H1 (cell line): ENCODE measurements around the gene WDR3. TPM values are rescaled to one million over a fixed set of nuclear protein-coding genes. Genes with fewer than 3 reads are reported as not detected.

Source experiments
- ASH2L ChIP-seq: fragments of 200-600, 300-600 bp; sonication (generic); IDR thresholded peaks from one replicate; pipeline ENCODE4 v1.7.1; 2017; ENCODE audit warnings: low read length
- ATF2 ChIP-seq: IDR thresholded peaks from 2 replicates; pipeline ENCODE4 v1.6.1; 2012; ENCODE audit warnings: low read length, inconsistent platforms
- CBX8 ChIP-seq: fragments of 300-800, 300-1000 bp; sonication (generic); IDR thresholded peaks from 2 replicates; pipeline ENCODE4 v1.7.1; 2016; ENCODE audit warnings: low read depth, low read length, borderline replicate concordance
- CTBP2 ChIP-seq: IDR thresholded peaks from 2 replicates; pipeline ENCODE4 v1.7.0; 2011; ENCODE audit warnings: borderline replicate concordance, mild to moderate bottlenecking, moderate library complexity, mixed read lengths, low read length; ENCODE audit not compliant: insufficient read depth, insufficient read length
- CTCF ChIP-seq, 3 experiments: IDR thresholded peaks; 1 replicate in 2 of 3; 2 replicates in 1 of 3; pipeline versions ENCODE4 v1.5.1 to v1.6.1; 2011; ENCODE audit warnings: low read length in 3 of 3, mild to moderate bottlenecking in 3 of 3, inconsistent platforms in 2 of 3, low read depth in 1 of 3, moderate library complexity in 1 of 3; ENCODE audit not compliant: insufficient read depth in 1 of 3; ENCODE audit errors: control extremely low read depth in 1 of 3
- FOSL1 ChIP-seq: IDR thresholded peaks from 2 replicates; pipeline ENCODE4 v1.6.1; 2011; ENCODE audit warnings: mild to moderate bottlenecking, low read depth, low read length, moderate library complexity; ENCODE audit not compliant: insufficient read depth
- GABPA ChIP-seq: IDR thresholded peaks from 2 replicates; pipeline ENCODE4 v1.6.1; 2011; ENCODE audit warnings: mild to moderate bottlenecking, low read length, moderate library complexity, borderline replicate concordance; ENCODE audit not compliant: insufficient read depth
- GTF2F1 ChIP-seq: IDR thresholded peaks from 2 replicates; pipeline ENCODE4 v1.6.1; 2012; ENCODE audit warnings: low read depth, low read length, improper control_type of control experiment, borderline replicate concordance
- JUND ChIP-seq: IDR thresholded peaks from 2 replicates; pipeline ENCODE4 v1.6.1; 2011; ENCODE audit warnings: mild to moderate bottlenecking, improper control_type of control experiment, low read length
- KDM4A ChIP-seq: IDR thresholded peaks from one replicate; pipeline ENCODE4 v1.7.1; 2012; ENCODE audit warnings: low read depth, mild to moderate bottlenecking, moderate library complexity, low read length, inconsistent platforms; ENCODE audit not compliant: severe bottlenecking
- PHF8 ChIP-seq: fragments of 200-600 bp; sonication (generic); conservative IDR thresholded peaks from 2 replicates; pipeline ENCODE4 v1.7.1; 2012; ENCODE audit warnings: low read depth, mild to moderate bottlenecking, inconsistent platforms, low read length, moderate library complexity
- POLR2A ChIP-seq, 2 experiments: IDR thresholded peaks; 1 replicate in 1 of 2; 2 replicates in 1 of 2; pipeline ENCODE4 v1.6.1; 2011; ENCODE audit warnings: low read depth in 2 of 2, low read length in 2 of 2, mild to moderate bottlenecking in 2 of 2; ENCODE audit errors: control extremely low read depth in 1 of 2
- SAP30 ChIP-seq: fragments of 300-600 bp; sonication (generic); IDR thresholded peaks from 2 replicates; pipeline ENCODE4 v1.7.1; 2012; ENCODE audit warnings: low read length, moderate library complexity, mild to moderate bottlenecking, inconsistent platforms; ENCODE audit not compliant: insufficient read depth, insufficient replicate concordance
- SIRT6 ChIP-seq: IDR thresholded peaks from one replicate; pipeline ENCODE4 v1.7.1; 2012; ENCODE audit warnings: low read length, inconsistent platforms
- SP2 ChIP-seq: IDR thresholded peaks from 2 replicates; pipeline ENCODE4 v1.6.1; 2012; ENCODE audit warnings: mild to moderate bottlenecking, low read length, inconsistent platforms
- SP4 ChIP-seq: IDR thresholded peaks from 2 replicates; pipeline ENCODE4 v1.6.1; 2012; ENCODE audit warnings: low read length, inconsistent platforms
- SRF ChIP-seq: IDR thresholded peaks from 2 replicates; pipeline ENCODE4 v1.6.1; 2011; ENCODE audit warnings: mild to moderate bottlenecking, low read depth, low read length, moderate library complexity
- TAF1 ChIP-seq: IDR thresholded peaks from 2 replicates; pipeline ENCODE4 v1.6.1; 2011; ENCODE audit warnings: mild to moderate bottlenecking, low read depth, low read length
- TEAD4 ChIP-seq: IDR thresholded peaks from 2 replicates; pipeline ENCODE4 v1.6.1; 2012; ENCODE audit warnings: low read depth, low read length, inconsistent platforms, mixed read lengths
- polyA plus RNA-seq, 7 experiments: library from polyadenylated mRNA; depleted of rRNA in 3 of 7; stranded (reverse) in 5 of 7; unstranded in 2 of 7; fragments of >200 nt in 5 of 7; fragments of 200-250 nt in 2 of 7; gene quantifications; 1 replicate in 5 of 7; 2 replicates in 1 of 7; 4 replicates in 1 of 7; pipeline versions ENCODE4 v1.2.1 to v1.2.3, GENCODE V29; 2011 to 2013; ENCODE audit warnings: missing spikeins in 2 of 7, mixed read lengths in 2 of 7
- total RNA-seq: library from RNA; stranded (reverse); fragmentation: NEBNext Ultra II Directional; extraction: Animal tissue kit (Norgen Biotek cat#: 25700); gene quantifications from 2 replicates; pipeline ENCODE4 v1.2.1, GENCODE V29; 2021
- TF ChIP-seq, protein P1 (sequence below): IDR thresholded peaks from 2 replicates; pipeline ENCODE4 v1.6.1; 2012; ENCODE audit warnings: inconsistent platforms

The WDR3 gene
- total and polyA plus RNA-seq, 2 of the 8 experiments (the other 6 are each of a cell fraction or from before 2014, with no cell fraction given): 18.2 to 67.9 TPM

DNA sequence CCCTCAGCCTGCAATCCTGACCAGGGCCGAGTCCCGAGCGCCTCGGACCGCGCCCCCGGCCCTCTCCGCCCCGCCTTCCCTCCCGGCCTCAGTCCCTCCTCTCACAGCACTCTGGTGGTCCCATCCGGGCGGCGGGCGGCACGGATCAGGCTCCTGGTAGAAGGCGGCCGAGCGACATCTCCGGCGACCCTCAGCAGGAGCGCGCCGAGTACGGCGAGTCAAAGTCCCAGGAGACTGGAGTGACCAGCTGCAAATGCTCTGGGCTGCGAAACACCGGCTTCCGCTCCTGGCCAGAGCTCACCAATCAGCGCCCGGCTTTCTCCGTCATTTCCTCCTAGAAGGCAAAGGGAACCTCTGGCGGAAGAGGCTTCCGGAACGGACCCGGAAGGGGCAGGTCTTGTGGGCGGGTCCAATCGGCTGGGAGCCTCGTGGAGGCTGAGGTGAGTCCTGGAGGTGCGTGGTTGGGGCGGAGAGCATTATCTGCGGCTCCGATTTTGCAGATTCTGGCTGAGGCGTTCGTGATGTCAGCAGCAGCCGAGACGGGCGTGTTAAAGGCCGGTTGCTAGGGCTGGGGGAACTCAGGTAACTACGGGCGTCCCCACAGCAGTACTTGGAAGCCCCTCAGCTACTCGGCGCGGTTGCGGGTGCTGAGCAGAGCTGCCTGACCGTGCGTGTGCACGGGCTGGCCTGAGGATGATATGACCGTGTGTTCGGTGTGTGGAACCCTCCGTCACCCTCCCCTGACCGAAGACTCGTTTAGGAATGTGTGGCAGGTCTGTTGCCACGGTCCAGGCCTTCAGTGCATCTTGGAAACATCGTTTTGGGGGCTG lies at the start of gene WDR3, which contains the start of gene GDAP2 (continued):
- TF ChIP-seq JUND: no peak
- no peak for TF ChIP-seq ATF2
- no peak for TF ChIP-seq GTF2F1
- TF ChIP-seq GABPA: peak; percentile 91; the same call in 1 of the 2 replicates
- peak; percentile 87 for TF ChIP-seq KDM4A
- no peak for TF ChIP-seq TEAD4
- TF ChIP-seq PHF8: peak; percentile 76
- no peak for TF ChIP-seq SP2
- no peak for TF ChIP-seq SRF
- TF ChIP-seq POLR2A (IDR thresholded peaks at IDR 0.05; ENCODE audit: control extremely low read depth in 1 of 2, low read depth in 2 of 2, low read length in 2 of 2): peak in 1 of 2 experiments; percentile 56; a peak in 1 of 3 replicates
- no peak for TF ChIP-seq ASH2L
- no peak for TF ChIP-seq CTCF (IDR thresholded peaks at IDR 0.05; ENCODE audit: control extremely low read depth in 1 of 3, insufficient read depth in 1 of 3, low read depth in 1 of 3, low read length in 3 of 3)
- TF ChIP-seq CBX8: no peak
- no peak for TF ChIP-seq SIRT6
- TF ChIP-seq FOSL1: no peak
- TF ChIP-seq, protein P1, sequence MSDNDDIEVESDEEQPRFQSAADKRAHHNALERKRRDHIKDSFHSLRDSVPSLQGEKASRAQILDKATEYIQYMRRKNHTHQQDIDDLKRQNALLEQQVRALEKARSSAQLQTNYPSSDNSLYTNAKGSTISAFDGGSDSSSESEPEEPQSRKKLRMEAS: peak; percentile 80
- peak; percentile 96 for TF ChIP-seq SAP30
- TF ChIP-seq TAF1: peak; percentile 82
- no peak for TF ChIP-seq SP4
- TF ChIP-seq CTBP2: no peak
